ENCODE measurements around the gene GDAP1L1. TPM values are rescaled to one million over a fixed set of nuclear protein-coding genes. Genes with fewer than 3 reads are reported as not detected.

GDAP1L1 gene
- total and polyA plus RNA-seq, 2 of the 4 experiments (the other 2 are of a cell fraction), result not detected

DNA sequence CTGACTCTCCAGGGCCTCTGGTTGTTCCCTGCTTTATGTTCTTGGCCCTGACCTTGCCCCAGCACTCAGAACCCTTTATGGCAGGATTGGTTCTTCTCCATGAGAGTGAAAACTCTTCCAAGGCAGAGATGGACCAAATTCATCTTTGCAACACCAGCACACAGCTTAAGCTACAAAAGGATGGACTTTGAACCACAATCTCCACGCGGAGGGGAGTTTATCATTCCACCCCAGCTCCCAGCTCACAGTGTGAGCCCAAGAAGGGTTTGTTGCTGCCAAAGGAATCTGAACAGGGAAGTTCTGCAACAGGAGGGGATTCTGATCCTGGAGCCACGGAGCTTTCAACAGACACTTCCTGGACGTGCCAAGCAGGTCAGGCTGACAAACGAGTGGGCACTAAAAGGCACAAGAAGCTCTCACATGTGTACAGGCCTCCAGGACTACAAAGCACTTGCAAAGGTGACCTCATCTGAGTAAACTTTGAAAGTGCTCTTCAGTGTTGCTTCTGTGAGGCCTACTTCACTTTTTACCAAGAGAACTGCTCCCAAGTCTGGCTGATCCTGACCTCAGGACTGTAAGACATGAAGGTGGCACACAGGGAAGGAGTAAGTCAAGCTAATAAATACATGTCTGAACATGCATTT lies 55.0 kb downstream of the GDAP1L1 start:
- POLR2A ChIA-PET (ENCODE audit: unreplicated experiment), result no interaction called here

More for the DNA sequence above, 55.0 kb downstream of the GDAP1L1 start:
- Histone ChIP-seq H3K9ac (ENCODE audit: low read depth, low read length) (no peak overlapping the region), H3K4ac (ENCODE audit: low read depth, low read length) (no peak overlapping the region), H3K14ac (replicated peaks; ENCODE audit: low read depth, low read length) (no peak overlapping the region), H3K4me3 (ENCODE audit: insufficient read depth, low read depth, low read length) (no peak overlapping the region), H2AK5ac (ENCODE audit: low read depth, low read length) (no peak overlapping the region), H3K79me1 (ENCODE audit: low read depth in 1 of 2, low read length in 2 of 2) (peaks cover 0 to 3% of the 10 kb centered on the region in 2 experiments; a peak in 2 of 4 replicates), H3K23ac (ENCODE audit: low read depth, low read length) (no peak overlapping the region), H2BK15ac (ENCODE audit: low read depth, low read length) (no peak overlapping the region), H2BK20ac (ENCODE audit: low read depth, low read length) (no peak overlapping the region), H4K20me1 (ENCODE audit: insufficient read depth, low read length) (no peaks in the 10 kb centered on the region), H2AK9ac (replicated peaks; ENCODE audit: low read depth, low read length, poor library complexity) (no peak overlapping the region), H3K27ac (ENCODE audit: insufficient read depth, low read length) (no peak overlapping the region), H3K27me3 (ENCODE audit: control insufficient read depth, insufficient read depth, low read length) (no peaks in the 10 kb centered on the region), H2BK120ac (ENCODE audit: low read depth, low read length) (no peak overlapping the region), H3K18ac (ENCODE audit: low read depth, low read length) (no peak overlapping the region), H3K4me2 (ENCODE audit: low read depth, low read length) (no peak overlapping the region), H2AFZ (replicated peaks; ENCODE audit: low read length, poor library complexity) (no peak overlapping the region), H4K91ac (ENCODE audit: insufficient read depth, low read depth, low read length) (no peak overlapping the region), H2BK5ac (ENCODE audit: low read depth, low read length, poor library complexity, severe bottlenecking) (no peak overlapping the region), H4K5ac (ENCODE audit: low read depth, low read length) (no peak overlapping the region), H3K9me3 (ENCODE audit: control insufficient read depth, insufficient read depth, low read length) (no peaks in the 10 kb centered on the region), H3K36me3 (ENCODE audit: control insufficient read depth, insufficient read depth, low read length) (0 out of 2 replicates have a peak, but pooled peaks cover 1% of the 10 kb centered on the region), H3K4me1 (ENCODE audit: control insufficient read depth, insufficient read depth, low read length) (no peaks in the 10 kb centered on the region), H3K56ac (ENCODE audit: extremely low read depth, insufficient read depth, low read length) (no peak overlapping the region), H4K8ac (ENCODE audit: low read depth in 2 of 2, low read length in 2 of 2) (no peak overlapping the region), H3K9me1 (ENCODE audit: insufficient read depth, low read length) (peaks cover 3% of the 10 kb centered on the region; the same call in 1 of the 2 replicates)
- no peak for DNase-seq
- no peak for ATAC-seq (ENCODE audit: low read depth)
- in situ Hi-C loops (cut with MboI; ENCODE audit: low sequenced_read_pairs), result no loop called here
- intact Hi-C loops (cut with micrococcal nuclease), result no loop called here
- CTCF ChIA-PET, result no interaction called here
- no TSS peak for BruUV-seq (replicated peaks)
- dilution Hi-C loops (cut with HindIII; ENCODE audit: low sequenced_read_pairs, unreplicated experiment), result no loop called here
- no peak for TF ChIP-seq BHLHE40 (IDR thresholded peaks at IDR 0.05; ENCODE audit: low read depth, low read length)
- no peak for TF ChIP-seq ELK1 (IDR thresholded peaks at IDR 0.05; ENCODE audit: borderline replicate concordance, low read depth, low read length)
- no peak for TF ChIP-seq RFX5 (IDR thresholded peaks at IDR 0.05; ENCODE audit: low read depth, low read length)
- no peak for TF ChIP-seq RAD21 (IDR thresholded peaks at IDR 0.05; ENCODE audit: low read length)
- no peak for TF ChIP-seq MAFK (IDR thresholded peaks at IDR 0.05; ENCODE audit: low read depth, low read length)
- no peak for TF ChIP-seq CTCF (conservative IDR thresholded peaks at IDR 0.05; ENCODE audit: low read depth, low read length)
- TF ChIP-seq, protein P1, sequence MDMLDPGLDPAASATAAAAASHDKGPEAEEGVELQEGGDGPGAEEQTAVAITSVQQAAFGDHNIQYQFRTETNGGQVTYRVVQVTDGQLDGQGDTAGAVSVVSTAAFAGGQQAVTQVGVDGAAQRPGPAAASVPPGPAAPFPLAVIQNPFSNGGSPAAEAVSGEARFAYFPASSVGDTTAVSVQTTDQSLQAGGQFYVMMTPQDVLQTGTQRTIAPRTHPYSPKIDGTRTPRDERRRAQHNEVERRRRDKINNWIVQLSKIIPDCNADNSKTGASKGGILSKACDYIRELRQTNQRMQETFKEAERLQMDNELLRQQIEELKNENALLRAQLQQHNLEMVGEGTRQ (IDR thresholded peaks at IDR 0.05; ENCODE audit: low read depth, low read length), result no peak
- no peak for TF ChIP-seq RCOR1 (IDR thresholded peaks at IDR 0.05; ENCODE audit: insufficient replicate concordance, low read length)
- no peak for TF ChIP-seq MAZ (IDR thresholded peaks at IDR 0.05; ENCODE audit: borderline replicate concordance, low read depth, low read length)
- TF ChIP-seq MXI1 (IDR thresholded peaks at IDR 0.05; ENCODE audit: borderline replicate concordance, low read depth, low read length), result no peak
- no peak for TF ChIP-seq NFE2L2 (IDR thresholded peaks at IDR 0.05; ENCODE audit: low read depth, low read length)
- no peak for TF ChIP-seq CEBPB (IDR thresholded peaks at IDR 0.05; ENCODE audit: low read depth, low read length)
- no peak for TF ChIP-seq SMC3 (IDR thresholded peaks at IDR 0.05; ENCODE audit: low read depth, low read length)
- TF ChIP-seq CHD1 (IDR thresholded peaks at IDR 0.05; ENCODE audit: low read depth, low read length), result no peak
- 26% methylated on average over 3 of the region's 5 CpGs; no CpG with 5 or more reads in 1 of the 2 experiments for WGBS, 2 experiments (ENCODE audit: extremely low coverage in 2 of 2, insufficient read length in 1 of 2)
